DMS153 treated with DMSO at 0.1 percent for 48 hours (cell line): ENCODE measurements around the gene ANKEF1.

Source experiments
- DNase-seq: peaks from one replicate; lab custom pipeline; 2025; ENCODE audit not compliant: unreplicated experiment; lab: John Stamatoyannopoulos, UW

ANKEF1 gene

GRCh38 chr20:10080574-10080973 lies 45.8 kb downstream of the ANKEF1 start:
- no peak for DNase-seq

GRCh38 chr20:10089871-10090587 lies 55.2 kb downstream of the ANKEF1 start:
- DNase-seq, result no peak

GRCh38 chr20:10090588-10091166 lies 55.9 kb downstream of the ANKEF1 start:
- DNase-seq, result peak; percentile 32

GRCh38 chr20:10093087-10093591 lies 58.4 kb downstream of the ANKEF1 start:
- no peak for DNase-seq

GRCh38 chr20:10094566-10095173 lies 59.9 kb downstream of the ANKEF1 start:
- DNase-seq, result no peak

- no peak for DNase-seq
Observed at GRCh38 chr20:10096790-10097189, 62.0 kb downstream of the ANKEF1 start.

GRCh38 chr20:10105046-10105445 lies 70.3 kb downstream of the ANKEF1 start:
- no peak for DNase-seq
